Smooth muscle cell (in vitro differentiated cells): Measurements from ENCODE around the gene RAB21. TPM values are rescaled to one million over a fixed set of nuclear protein-coding genes. Genes with fewer than 3 reads are reported as not detected.

ENCODE experiments used
- DNase-seq: peaks from one replicate; lab custom pipeline; 2025; ENCODE audit not compliant: unreplicated experiment; lab: John Stamatoyannopoulos, UW
- H2AFZ ChIP-seq: fragments of 200-600 bp; sonication (generic); 2 replicates; pipeline ENCODE4 v1.6.0; 2016; ENCODE audit warnings: antibody characterized with exemption, low read depth, mild to moderate bottlenecking
- H3F3A ChIP-seq: fragments of 200-600 bp; sonication (generic); 2 replicates; pipeline ENCODE4 v1.6.0; 2017; ENCODE audit warnings: antibody characterized with exemption, low read depth
- H3K27ac ChIP-seq: fragments of 200-600 bp; sonication (generic); 2 replicates; pipeline ENCODE4 v1.5.1; 2016; ENCODE audit warnings: low read depth, mild to moderate bottlenecking
- H3K27me3 ChIP-seq: fragments of 200-600 bp; sonication (generic); 2 replicates; pipeline ENCODE4 v1.6.1; 2016; ENCODE audit warnings: low read depth, mild to moderate bottlenecking
- H3K36me3 ChIP-seq: fragments of 200-600 bp; sonication (generic); 2 replicates; pipeline ENCODE4 v1.5.1; 2016; ENCODE audit warnings: low read depth
- H3K4me1 ChIP-seq: fragments of 200-600 bp; sonication (generic); 2 replicates; pipeline ENCODE4 v1.5.1; 2016; ENCODE audit warnings: low read depth
- H3K4me2 ChIP-seq: fragments of 200-600 bp; sonication (generic); 2 replicates; pipeline ENCODE4 v1.6.0; 2016; ENCODE audit warnings: mild to moderate bottlenecking
- H3K4me3 ChIP-seq: fragments of 200-600 bp; sonication (generic); 2 replicates; pipeline ENCODE4 v1.5.1; 2016; ENCODE audit warnings: mild to moderate bottlenecking
- H3K79me2 ChIP-seq: fragments of 200-600 bp; sonication (generic); 2 replicates; pipeline ENCODE4 v1.6.0; 2016; ENCODE audit warnings: low read depth, mild to moderate bottlenecking
- H3K9ac ChIP-seq: fragments of 200-600 bp; sonication (generic); 2 replicates; pipeline ENCODE4 v1.6.0; 2016; ENCODE audit warnings: low read depth
- H3K9me3 ChIP-seq: fragments of 200-600 bp; sonication (generic); replicated peaks from 2 replicates; pipeline ENCODE4 v1.5.1; 2016; ENCODE audit warnings: low read depth
- H4K20me1 ChIP-seq: fragments of 200-600 bp; sonication (generic); 2 replicates; pipeline ENCODE4 v1.6.0; 2016; ENCODE audit warnings: low read depth
- WGBS: methylation state at CpG from one replicate; pipeline ENCODE4 v1.1.7; 2016; ENCODE audit warnings: low lambda C conversion rate; 5-methylcytosine and 5-hydroxymethylcytosine counted together
- polyA plus RNA-seq: library from polyadenylated mRNA; unstranded; fragments of >200 nt; fragmentation: Nextera tagmentation; extraction: Ambion mirVana; gene quantifications from 2 replicates; pipeline ENCODE4 v1.2.1, GENCODE V29; 2016
- total RNA-seq: library from RNA; depleted of rRNA; stranded (reverse); fragments of >200 nt; gene quantifications from 2 replicates; pipeline ENCODE4 v1.2.3, GENCODE V29; 2014
- TF ChIP-seq, protein P1 (sequence below): fragments of 200-600 bp; sonication (generic); IDR thresholded peaks from 2 replicates; pipeline ENCODE4 v1.5.1; 2017; ENCODE audit warnings: borderline replicate concordance, mild to moderate bottlenecking, antibody characterized with exemption; ENCODE audit not compliant: insufficient read depth, poor library complexity, severe bottlenecking

RAB21 gene
- total and polyA plus RNA-seq, 2 experiments from 2014 or later, result 7.2 to 49.3 TPM

DNA sequence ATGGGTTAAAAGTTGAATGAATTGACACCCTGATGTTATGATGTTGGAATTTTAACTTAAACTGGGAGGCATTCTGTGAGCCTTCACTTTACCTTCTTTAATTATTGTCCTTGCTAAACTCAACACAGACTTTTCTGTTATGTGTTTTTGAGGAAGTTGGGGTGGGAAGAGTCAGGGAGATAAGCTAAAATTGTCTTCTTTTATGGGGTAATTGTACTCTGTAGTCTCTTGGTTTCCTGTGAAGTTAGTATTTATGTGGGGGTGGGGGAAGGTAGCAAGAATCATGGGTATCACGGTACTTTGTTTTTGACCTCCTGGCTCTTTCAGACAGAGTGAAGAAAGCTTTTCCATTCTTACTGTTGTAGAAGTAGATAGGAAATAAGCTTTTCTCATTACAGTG, 32.9 kb downstream of the RAB21 start:
- Histone ChIP-seq H3K9me3 (no peaks in the 10 kb centered on the region), H3K27me3 (no peaks in the 10 kb centered on the region), H3K36me3 (peaks cover 22% of the 10 kb centered on the region), H3K4me1 (no peaks in the 10 kb centered on the region), H4K20me1 (peaks cover 13% of the 10 kb centered on the region), H3K27ac (no peak overlapping the region), H3F3A (no peaks in the 10 kb centered on the region), H3K4me2 (no peak overlapping the region), H3K9ac (no peak overlapping the region), H3K4me3 (no peak overlapping the region), H3K79me2 (no peaks in the 10 kb centered on the region), H2AFZ (no peak overlapping the region)
- 63% methylated on average over 1 of the region's 1 CpG for WGBS
- TF ChIP-seq, protein P1, sequence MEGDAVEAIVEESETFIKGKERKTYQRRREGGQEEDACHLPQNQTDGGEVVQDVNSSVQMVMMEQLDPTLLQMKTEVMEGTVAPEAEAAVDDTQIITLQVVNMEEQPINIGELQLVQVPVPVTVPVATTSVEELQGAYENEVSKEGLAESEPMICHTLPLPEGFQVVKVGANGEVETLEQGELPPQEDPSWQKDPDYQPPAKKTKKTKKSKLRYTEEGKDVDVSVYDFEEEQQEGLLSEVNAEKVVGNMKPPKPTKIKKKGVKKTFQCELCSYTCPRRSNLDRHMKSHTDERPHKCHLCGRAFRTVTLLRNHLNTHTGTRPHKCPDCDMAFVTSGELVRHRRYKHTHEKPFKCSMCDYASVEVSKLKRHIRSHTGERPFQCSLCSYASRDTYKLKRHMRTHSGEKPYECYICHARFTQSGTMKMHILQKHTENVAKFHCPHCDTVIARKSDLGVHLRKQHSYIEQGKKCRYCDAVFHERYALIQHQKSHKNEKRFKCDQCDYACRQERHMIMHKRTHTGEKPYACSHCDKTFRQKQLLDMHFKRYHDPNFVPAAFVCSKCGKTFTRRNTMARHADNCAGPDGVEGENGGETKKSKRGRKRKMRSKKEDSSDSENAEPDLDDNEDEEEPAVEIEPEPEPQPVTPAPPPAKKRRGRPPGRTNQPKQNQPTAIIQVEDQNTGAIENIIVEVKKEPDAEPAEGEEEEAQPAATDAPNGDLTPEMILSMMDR, result no peak
- no peak for DNase-seq

DNA sequence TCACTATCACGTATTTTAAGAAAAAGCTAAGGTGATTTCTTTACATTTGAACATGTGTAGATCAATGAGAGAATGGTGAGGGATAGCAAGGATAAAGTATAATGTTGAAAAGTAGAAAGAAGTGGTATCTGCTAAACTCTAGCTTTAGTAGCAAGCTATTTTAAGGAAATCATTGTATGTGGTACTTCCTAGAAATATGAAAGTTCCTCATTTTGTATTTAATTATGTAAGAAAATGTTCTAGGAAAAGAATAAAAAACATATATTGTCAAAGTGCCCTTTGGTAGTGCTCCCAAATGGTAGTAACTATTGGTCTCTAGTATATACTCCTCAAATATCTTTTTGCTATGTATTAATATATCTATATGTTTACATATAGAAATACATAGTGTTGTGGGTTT, 35.7 kb downstream of the RAB21 start:
- no peak for DNase-seq
- Histone ChIP-seq H3K4me2 (no peak overlapping the region), H3K27ac (no peak overlapping the region), H4K20me1 (peaks cover 9% of the 10 kb centered on the region), H2AFZ (no peak overlapping the region), H3K4me3 (no peak overlapping the region), H3K4me1 (no peaks in the 10 kb centered on the region), H3F3A (no peaks in the 10 kb centered on the region), H3K79me2 (no peaks in the 10 kb centered on the region), H3K9ac (no peak overlapping the region), H3K9me3 (no peaks in the 10 kb centered on the region), H3K27me3 (no peaks in the 10 kb centered on the region), H3K36me3 (peaks cover 21% of the 10 kb centered on the region)
- 100% methylated on average over 1 of the region's 1 CpG for WGBS
- TF ChIP-seq, protein P1, result no peak

DNA sequence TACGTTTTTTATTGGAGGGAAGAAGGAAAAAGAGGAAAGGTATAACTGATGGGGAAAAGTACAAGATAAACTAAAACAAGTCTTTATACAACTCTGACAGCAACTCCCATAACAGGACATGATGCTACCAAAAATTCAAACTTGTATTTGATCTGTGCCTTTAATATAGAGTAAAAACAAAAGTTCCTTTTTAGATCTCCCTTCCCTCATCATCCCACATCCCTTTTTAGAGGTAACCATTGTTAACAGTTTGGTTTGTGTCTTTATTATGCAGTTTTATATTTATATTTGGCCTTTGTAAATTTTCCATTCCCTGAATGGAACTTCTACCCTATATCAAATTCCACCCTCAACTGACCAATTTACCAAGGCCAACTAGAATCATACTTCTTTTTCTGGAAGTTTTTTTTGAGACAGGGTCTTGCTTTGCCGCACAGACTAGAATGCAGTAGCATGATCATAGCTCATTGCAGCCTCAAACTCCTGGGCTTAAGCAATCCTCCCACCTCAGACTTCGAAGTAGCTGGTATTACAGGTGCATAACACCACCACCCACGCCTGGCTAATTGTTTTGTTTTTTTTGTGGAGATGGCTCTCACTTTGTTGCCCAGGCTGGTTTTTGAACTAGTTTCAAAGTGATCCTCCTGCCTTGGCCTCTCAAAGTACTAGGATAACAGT, 36.9 kb downstream of the RAB21 start:
- no peaks in the 10 kb centered on the region for H3K79me2 ChIP-seq
- H3K4me3 ChIP-seq, result no peak overlapping the region
- DNase-seq, result no peak
- no peaks in the 10 kb centered on the region for H3K9me3 ChIP-seq
- H3K4me2 ChIP-seq, result no peak overlapping the region
- no peak overlapping the region for H2AFZ ChIP-seq
- TF ChIP-seq, protein P1, result no peak
- H3K4me1 ChIP-seq, result no peaks in the 10 kb centered on the region
- H3K27ac ChIP-seq, result no peak overlapping the region
- H3K27me3 ChIP-seq, result no peaks in the 10 kb centered on the region
- no peaks in the 10 kb centered on the region for H3F3A ChIP-seq
- H3K36me3 ChIP-seq, result peaks cover 11% of the 10 kb centered on the region
- WGBS, result 94% methylated on average over 4 of the region's 4 CpGs
- H3K9ac ChIP-seq, result no peak overlapping the region
- peaks cover 9% of the 10 kb centered on the region for H4K20me1 ChIP-seq

DNA sequence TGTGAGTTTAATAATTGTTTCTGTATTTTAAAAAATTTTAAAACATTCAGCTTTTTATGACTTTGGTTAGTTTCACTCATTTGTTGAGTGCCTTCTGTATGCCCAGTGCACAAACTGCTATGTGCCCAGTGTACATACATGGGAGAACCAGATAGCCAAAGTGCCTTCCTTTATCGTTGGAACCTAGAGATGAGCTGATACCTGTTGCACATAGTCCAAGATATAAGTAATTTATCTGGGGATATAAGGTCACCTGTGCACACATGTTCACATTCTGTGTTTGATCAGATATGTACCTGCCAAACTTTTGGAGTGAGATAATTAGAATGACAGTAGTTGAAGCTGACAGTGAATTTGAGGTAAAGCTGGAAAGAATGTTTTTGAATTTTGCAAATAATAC, 37.9 kb downstream of the RAB21 start:
- TF ChIP-seq, protein P1, result no peak
- no peaks in the 10 kb centered on the region for H3K79me2 ChIP-seq
- peaks cover 2% of the 10 kb centered on the region for H3K36me3 ChIP-seq
- H3K9me3 ChIP-seq, result no peaks in the 10 kb centered on the region
- no peak overlapping the region for H3K9ac ChIP-seq
- no peak overlapping the region for H3K4me2 ChIP-seq
- no peak overlapping the region for H3K4me3 ChIP-seq
- H4K20me1 ChIP-seq, result peaks cover 6% of the 10 kb centered on the region
- no peaks in the 10 kb centered on the region for H3K27me3 ChIP-seq
- no peaks in the 10 kb centered on the region for H3F3A ChIP-seq
- no peak overlapping the region for H2AFZ ChIP-seq
- H3K4me1 ChIP-seq, result no peaks in the 10 kb centered on the region
- H3K27ac ChIP-seq, result no peak overlapping the region
- 89% methylated on average over 1 of the region's 1 CpG for WGBS
- DNase-seq, result no peak
